OCI-LY7 (cell line): ENCODE data around the gene FAM83D. TPM values are rescaled to one million over a fixed set of nuclear protein-coding genes. Genes with fewer than 3 reads are reported as not detected.
A peak's percentile ranks its signal among the peaks of the same experiment; 100 is the strongest.

ENCODE experiments used
- BruUV-seq: library from RNA; stranded (reverse); fragments of 400-500 nt; replicated peaks from 2 replicates; lab custom pipeline; 2021; lab: Mats Ljungman, UMichigan
- CTCF ChIA-PET: fragments of 300-600 bp; sonication (Branson Sonifier 250); formaldehyde crosslinking; loops from one replicate; lab custom pipeline; 2022; ENCODE audit warnings: antibody characterized with exemption; ENCODE audit not compliant: unreplicated experiment; lab: Charles Lee
- POLR2A ChIA-PET: fragments of 300-600 bp; sonication (Branson Sonifier 250); formaldehyde crosslinking; loops from one replicate; lab custom pipeline; 2022; ENCODE audit warnings: antibody characterized with exemption; lab: Charles Lee
- DNase-seq: peaks from one replicate; pipeline ENCODE4 v3.0.0-alpha.2; 2015; ENCODE audit warnings: low spot score
- H2AFZ ChIP-seq: fragments of 200-600 bp; sonication (generic), shearing (Covaris generic); 2 replicates; pipeline ENCODE4 v1.6.1; 2014; ENCODE audit warnings: mild to moderate bottlenecking, antibody characterized with exemption, low read length, moderate library complexity
- H3K27ac ChIP-seq: fragments of 200-600 bp; sonication (generic); 2 replicates; pipeline ENCODE4 v1.5.1; 2014; ENCODE audit warnings: mixed run types, low read depth, mild to moderate bottlenecking, moderate library complexity, low read length, inconsistent platforms; ENCODE audit not compliant: poor library complexity, severe bottlenecking
- H3K36me3 ChIP-seq: fragments of 200-600 bp; sonication (generic); 2 replicates; pipeline ENCODE4 v1.6.1; 2014; ENCODE audit warnings: mild to moderate bottlenecking, antibody characterized with exemption, low read length, moderate library complexity, mixed read lengths; ENCODE audit not compliant: insufficient read depth
- H3K4me1 ChIP-seq: fragments of 200-600 bp; sonication (generic); 2 replicates; pipeline ENCODE4 v1.5.1; 2014; ENCODE audit warnings: mild to moderate bottlenecking, low read length; ENCODE audit not compliant: insufficient read depth, poor library complexity, severe bottlenecking
- H3K4me2 ChIP-seq: fragments of 200-600 bp; sonication (generic); 2 replicates; pipeline ENCODE4 v1.6.1; 2014; ENCODE audit warnings: mild to moderate bottlenecking, low read length
- H3K4me3 ChIP-seq: fragments of 200-600 bp; sonication (generic); 2 replicates; pipeline ENCODE4 v1.5.1; 2014; ENCODE audit warnings: mild to moderate bottlenecking, low read depth, low read length; ENCODE audit not compliant: poor library complexity, severe bottlenecking
- H3K79me2 ChIP-seq: fragments of 200-600 bp; sonication (generic); 2 replicates; pipeline ENCODE4 v1.6.1; 2016; ENCODE audit warnings: low read depth, mild to moderate bottlenecking, low read length, moderate library complexity, mixed read lengths; ENCODE audit not compliant: insufficient read depth
- H3K9me2 ChIP-seq: fragments of 200-600 bp; sonication (generic); 2 replicates; pipeline ENCODE4 v1.6.1; 2016; ENCODE audit warnings: mild to moderate bottlenecking, low read length, mixed read lengths; ENCODE audit not compliant: insufficient read depth
- H3K9me3 ChIP-seq: fragments of 200-600 bp; sonication (generic); 2 replicates; pipeline ENCODE4 v1.6.1; 2014; ENCODE audit warnings: mild to moderate bottlenecking, mixed run types, low read length, mixed read lengths
- H4K20me1 ChIP-seq: fragments of 200-600 bp; sonication (generic); 2 replicates; pipeline ENCODE4 v1.6.1; 2014; ENCODE audit warnings: mild to moderate bottlenecking, antibody characterized with exemption, low read length, moderate library complexity, mixed read lengths; ENCODE audit not compliant: insufficient read depth
- CTCF ChIP-seq: fragments of 200-600 bp; sonication (generic); conservative IDR thresholded peaks from 2 replicates; pipeline ENCODE4 v1.5.1; 2014; ENCODE audit warnings: mild to moderate bottlenecking, antibody characterized with exemption, low read length, moderate library complexity, mixed read lengths
- EZH2phosphoT487 ChIP-seq: fragments of 200-600 bp; sonication (generic); IDR thresholded peaks from 2 replicates; pipeline ENCODE4 v1.6.1; 2018; ENCODE audit warnings: low read depth, borderline replicate concordance, mild to moderate bottlenecking, mixed run types, antibody characterized with exemption, low read length, moderate library complexity, mixed read lengths
- intact Hi-C: fragments of 100-400 bp; cut with micrococcal nuclease; formaldehyde crosslinking; loops from one replicate; pipeline ENCODE4 v1.10.0; 2022; ENCODE audit not compliant: unreplicated experiment
- total RNA-seq, 2 experiments: library from RNA; depleted of rRNA in 1 of 2; stranded (reverse); fragments of >200 nt in 1 of 2; shearing (Covaris generic) in 1 of 2; gene quantifications; 2 replicates each; pipeline ENCODE4 v1.2.3, GENCODE V29; 2014 to 2022

Gene FAM83D
- total RNA-seq, 2 experiments from 2014 or later: 32.6 to 48.2 TPM

GRCh38 chr20:38939686-38940085 lies 13.5 kb downstream of the FAM83D start:
- Histone ChIP-seq H3K4me1 (peaks cover 3% of the 10 kb centered on the region), H3K79me2 (peaks cover 75% of the 10 kb centered on the region), H3K9me2 (no peaks in the 10 kb centered on the region), H4K20me1 (peaks cover 54% of the 10 kb centered on the region), H2AFZ (no peak overlapping the region), H3K36me3 (peaks cover 98% of the 10 kb centered on the region), H3K4me2 (no peak overlapping the region), H3K27ac (no peak overlapping the region), H3K4me3 (no peak overlapping the region), H3K9me3 (no peaks in the 10 kb centered on the region)
- ChIA-PET POLR2A (no interaction called here), CTCF (no interaction called here)
- intact Hi-C loops: no loop called here
- TF ChIP-seq CTCF (no peak), EZH2phosphoT487 (no peak)
- BruUV-seq: no TSS peak
- DNase-seq: no peak

- peaks cover 97% of the 10 kb centered on the region for H3K36me3 ChIP-seq
- H2AFZ ChIP-seq: no peak overlapping the region
- intact Hi-C loops: no loop called here
- ChIA-PET CTCF (interaction anchor here (0.8 kb wide), 1 partner anchor 11 kb away, joined by 3 read pairs; no protein-coding TSS in a partner anchor), POLR2A (interaction anchor here (0.9 kb wide), 1 partner anchor 21 kb away, joined by 3 read pairs; no protein-coding TSS in a partner anchor)
- H3K4me1 ChIP-seq: peaks cover 3% of the 10 kb centered on the region
- BruUV-seq: no TSS peak
- H3K27ac ChIP-seq: no peak overlapping the region
- H3K9me2 ChIP-seq: no peaks in the 10 kb centered on the region
- no peak overlapping the region for H3K4me3 ChIP-seq
- H3K9me3 ChIP-seq: no peaks in the 10 kb centered on the region
- no peak overlapping the region for H3K4me2 ChIP-seq
- H3K79me2 ChIP-seq: peaks cover 66% of the 10 kb centered on the region
- TF ChIP-seq EZH2phosphoT487 (no peak), CTCF (no peak)
- DNase-seq: no peak
- H4K20me1 ChIP-seq: peaks cover 47% of the 10 kb centered on the region
Observed at GRCh38 chr20:38940644-38941043, 14.4 kb downstream of the FAM83D start.

- no peak overlapping the region for H3K4me3 ChIP-seq
- H3K4me2 ChIP-seq: no peak overlapping the region
- ChIA-PET CTCF (no interaction called here), POLR2A (interaction anchor here (0.6 kb wide), 2 partner anchors 20 to 279 kb away, joined by 4 read pairs; partner anchors contain the start of gene DHX35)
- peaks cover 61% of the 10 kb centered on the region for H3K79me2 ChIP-seq
- no peak overlapping the region for H2AFZ ChIP-seq
- no peak overlapping the region for H3K27ac ChIP-seq
- intact Hi-C loops: no loop called here
- no peaks in the 10 kb centered on the region for H3K9me3 ChIP-seq
- TF ChIP-seq CTCF (peak; percentile 26; the same call in 1 of the 2 replicates), EZH2phosphoT487 (no peak)
- BruUV-seq: no TSS peak
- H4K20me1 ChIP-seq: peaks cover 36% of the 10 kb centered on the region
- peaks cover 3% of the 10 kb centered on the region for H3K4me1 ChIP-seq
- no peak for DNase-seq
- peaks cover 97% of the 10 kb centered on the region for H3K36me3 ChIP-seq
- H3K9me2 ChIP-seq: no peaks in the 10 kb centered on the region
Observed at GRCh38 chr20:38941726-38942389, 15.6 kb downstream of the FAM83D start.
